HG02973 (cell line): Measurements from ENCODE around the gene APH1B.
"Not testable (repeated sequence)": the region's sequence is repeated elsewhere in the genome, so short reads cannot be mapped to it uniquely, and the experiment has no call there.

Source experiments
- ATAC-seq: cut with Tn5 transposase; IDR thresholded peaks from one replicate; pipeline ENCODE4 v1.9.1; 2021; ENCODE audit warnings: moderate library complexity; ENCODE audit not compliant: unreplicated experiment

APH1B gene

DNA sequence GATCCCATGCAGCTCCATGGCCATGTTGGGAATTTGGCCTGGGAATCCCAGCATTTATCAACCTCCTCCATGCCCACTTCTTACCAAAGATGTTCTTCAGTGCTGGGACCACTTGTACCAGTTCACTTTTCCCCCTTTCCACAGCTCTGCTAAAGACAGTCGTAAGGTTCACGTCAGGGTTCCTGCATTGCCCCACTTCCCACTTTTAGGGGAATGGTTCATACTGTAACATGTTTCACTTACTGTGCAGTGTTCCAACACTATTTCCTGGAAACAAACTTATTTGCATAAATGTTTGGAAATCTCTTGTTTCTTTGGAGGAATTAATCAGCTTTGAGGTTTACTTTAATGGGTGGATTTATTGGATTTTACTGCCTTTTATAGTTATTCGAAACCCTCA lies 17.0 kb downstream of the APH1B start:
- no peak for ATAC-seq

DNA sequence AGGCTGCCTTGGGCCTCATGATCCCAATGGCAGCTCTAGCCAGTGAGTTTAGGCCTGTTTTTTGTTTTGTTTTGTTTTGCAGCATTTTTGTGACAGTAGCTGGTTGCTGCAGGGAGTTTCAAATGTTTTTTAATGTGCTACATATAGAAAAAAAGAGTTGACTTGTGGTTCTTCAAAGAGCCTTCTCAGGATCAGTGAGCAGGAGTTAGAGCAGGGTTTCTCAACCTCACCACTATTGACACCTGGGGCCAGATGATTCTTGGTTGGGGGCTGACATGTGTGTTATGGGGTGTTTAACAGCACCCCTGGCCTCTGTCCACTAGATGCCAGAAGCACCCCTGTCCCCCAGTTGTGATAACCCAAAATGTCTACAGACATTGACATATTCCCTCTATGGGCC lies 17.9 kb downstream of the APH1B start:
- no peak for ATAC-seq

DNA sequence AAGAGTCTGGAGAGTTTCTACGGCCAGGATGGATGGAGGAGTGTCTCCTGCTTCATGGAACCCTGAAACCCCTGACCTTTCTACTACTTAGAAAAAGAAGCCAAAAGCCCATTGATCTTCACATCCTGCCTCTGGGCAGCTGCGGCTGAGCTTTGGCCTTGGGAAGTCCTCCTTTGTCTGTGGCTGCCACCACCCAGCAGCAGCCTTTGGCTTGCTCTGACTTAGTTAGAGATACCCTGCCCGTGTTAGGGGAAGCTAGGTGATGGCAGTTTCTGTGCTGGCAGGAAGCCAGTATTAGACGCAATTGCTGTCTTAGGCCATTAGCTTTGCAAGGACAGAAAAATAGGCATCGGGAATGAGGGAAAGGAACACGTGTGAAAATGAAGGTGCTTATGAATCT lies 18.8 kb downstream of the APH1B start:
- no peak for ATAC-seq

DNA sequence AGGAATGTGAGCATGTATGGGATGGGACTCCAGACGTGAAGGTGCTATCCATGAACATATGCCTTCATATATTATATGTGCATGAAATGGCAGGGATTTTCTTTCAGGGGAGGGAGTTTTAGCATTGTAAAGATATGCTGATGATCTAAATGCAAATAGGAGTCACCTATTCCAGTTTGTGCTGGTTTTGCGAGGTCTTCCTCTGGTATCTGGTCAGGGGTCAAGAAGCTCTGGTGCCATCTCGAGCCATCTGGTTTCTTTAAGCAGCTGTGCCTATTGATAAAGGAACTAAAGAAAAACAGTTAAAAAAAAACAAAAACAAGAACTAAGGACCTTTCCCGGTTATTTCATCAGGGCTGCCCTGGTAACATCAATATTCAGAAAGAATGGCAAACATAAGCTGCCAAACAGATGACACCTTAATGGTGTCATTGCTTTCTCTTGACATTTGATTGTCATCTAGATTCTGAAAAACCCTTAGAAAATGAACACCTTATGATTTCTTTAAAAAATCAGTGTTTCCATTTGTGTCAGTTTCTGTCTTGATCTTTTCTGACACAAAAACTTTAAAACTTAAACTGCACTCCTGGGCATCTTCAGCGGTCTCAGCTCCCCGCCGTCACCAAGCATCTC lies 22.7 kb downstream of the APH1B start:
- ATAC-seq = no peak

DNA sequence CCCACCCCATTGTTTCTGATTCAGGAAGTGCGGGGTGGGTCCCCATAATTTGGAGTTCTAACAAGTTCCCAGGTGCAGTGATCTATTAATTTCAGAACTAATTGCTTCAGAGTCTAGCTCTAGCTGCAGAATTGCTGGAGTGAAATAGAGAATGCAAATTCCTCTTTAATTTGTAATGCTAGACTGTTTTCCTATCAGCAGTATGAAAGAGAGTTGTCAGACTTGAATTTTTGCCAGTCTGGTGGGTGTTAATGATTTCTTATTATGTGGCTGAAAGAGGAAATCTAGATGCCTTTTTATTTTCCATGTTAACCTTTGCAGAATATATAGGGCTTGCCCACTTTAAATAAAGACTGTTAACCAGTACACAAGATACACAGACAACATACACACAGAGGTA lies 23.7 kb downstream of the APH1B start:
- ATAC-seq = no peak

DNA sequence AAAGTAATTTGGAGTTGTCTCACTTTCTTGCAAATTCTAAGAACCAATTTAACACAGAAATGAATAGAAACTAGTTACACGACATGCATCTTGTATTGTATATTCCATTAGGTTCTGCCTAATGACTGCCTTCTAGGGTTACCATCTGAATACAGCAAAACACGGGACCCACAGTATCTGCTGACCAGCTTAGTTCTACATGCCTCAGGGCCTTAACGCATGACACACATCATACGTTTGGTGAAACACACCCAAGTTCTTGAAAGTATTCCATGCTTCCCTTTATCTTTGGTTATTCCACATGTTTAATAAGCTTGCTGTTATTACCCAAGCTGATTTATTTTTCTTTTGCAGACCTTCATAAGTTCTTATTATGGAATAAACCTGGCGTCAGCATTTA lies 27.9 kb downstream of the APH1B start:
- no peak for ATAC-seq

DNA sequence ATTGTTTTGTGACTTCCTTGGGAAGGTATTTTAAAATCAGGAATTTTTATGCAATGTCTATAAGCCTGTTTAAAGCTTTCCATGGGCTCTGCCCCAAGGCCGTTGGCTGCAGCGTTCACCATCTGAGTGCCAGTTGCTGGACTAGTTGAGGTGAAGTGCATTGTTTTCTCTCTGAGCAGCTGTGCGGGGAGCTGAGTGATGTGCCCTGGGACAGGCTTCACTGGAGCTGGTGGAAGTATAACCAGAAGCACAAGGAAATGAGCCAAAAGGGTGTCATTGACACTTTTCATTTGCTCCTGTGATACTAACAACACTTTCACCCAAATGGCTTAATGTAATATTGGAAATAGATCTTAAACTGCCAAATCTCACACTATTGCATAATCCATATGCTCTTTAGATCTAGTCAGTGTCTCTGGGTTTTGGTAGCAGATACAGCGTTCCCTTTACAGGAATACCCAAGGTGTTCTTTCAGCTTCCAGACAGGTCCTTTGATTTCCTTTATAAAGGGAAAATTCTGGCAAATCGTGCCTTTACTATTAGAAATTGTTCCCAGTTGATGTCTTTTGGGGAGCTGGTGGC lies 29.2 kb downstream of the APH1B start:
- no peak for ATAC-seq

DNA sequence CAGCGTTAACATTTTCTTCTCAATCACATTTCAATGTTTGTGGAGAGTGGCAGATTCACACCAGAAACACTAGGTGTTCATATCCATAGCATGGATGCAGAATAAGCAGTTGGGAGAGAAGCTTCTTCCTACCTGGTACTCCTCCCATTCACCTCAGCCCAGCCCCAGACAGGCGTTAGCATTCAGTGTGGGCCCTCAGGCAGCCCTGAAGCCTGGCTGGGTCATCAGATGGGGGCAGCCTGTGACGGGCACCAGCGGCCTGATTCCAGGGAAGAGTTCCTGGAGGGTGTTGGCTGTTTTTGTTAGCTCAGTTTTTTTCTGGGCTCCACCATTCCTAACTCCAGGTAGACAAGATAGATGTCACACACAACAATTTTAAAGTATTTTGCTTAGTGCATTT lies 31.1 kb downstream of the APH1B start:
- no peak for ATAC-seq

DNA sequence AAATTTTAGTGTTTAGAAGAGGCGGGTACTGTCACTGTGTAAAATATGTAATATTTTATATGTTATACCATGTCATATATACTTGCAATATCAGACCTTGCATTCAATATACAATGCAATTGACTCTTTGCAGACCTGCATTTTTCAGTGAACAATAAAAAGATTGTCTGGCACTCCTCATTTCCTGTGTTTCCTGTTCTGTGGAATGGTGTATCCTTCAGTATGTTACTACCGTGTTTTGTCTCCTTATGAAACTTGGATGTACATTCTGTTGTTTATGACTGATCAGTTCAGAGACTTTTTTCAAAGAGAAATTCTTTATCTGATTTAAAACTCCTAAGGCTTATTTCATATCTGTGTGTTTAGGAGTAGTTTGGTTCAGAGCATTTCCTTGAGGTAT lies 31.5 kb downstream of the APH1B start:
- ATAC-seq = no peak

DNA sequence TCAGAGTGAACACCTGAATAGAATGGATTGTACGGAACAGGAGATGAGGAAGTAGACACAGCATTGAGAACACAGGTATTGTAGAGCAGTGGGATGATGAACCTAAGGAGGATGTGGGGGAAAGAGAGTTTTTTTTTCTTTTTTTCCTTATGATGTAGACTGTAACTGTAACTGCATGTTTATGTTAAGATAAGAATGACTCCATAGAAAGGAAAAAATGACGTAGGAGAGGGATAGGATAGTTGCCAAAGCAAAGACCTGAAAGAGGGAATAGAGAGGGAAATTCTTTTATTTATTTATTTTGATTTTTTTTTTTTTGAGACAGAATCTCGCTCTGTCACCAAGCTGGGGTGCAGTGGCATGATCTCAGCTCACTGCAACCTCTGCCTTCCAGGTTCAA lies 33.2 kb downstream of the APH1B start:
- ATAC-seq = no peak

DNA sequence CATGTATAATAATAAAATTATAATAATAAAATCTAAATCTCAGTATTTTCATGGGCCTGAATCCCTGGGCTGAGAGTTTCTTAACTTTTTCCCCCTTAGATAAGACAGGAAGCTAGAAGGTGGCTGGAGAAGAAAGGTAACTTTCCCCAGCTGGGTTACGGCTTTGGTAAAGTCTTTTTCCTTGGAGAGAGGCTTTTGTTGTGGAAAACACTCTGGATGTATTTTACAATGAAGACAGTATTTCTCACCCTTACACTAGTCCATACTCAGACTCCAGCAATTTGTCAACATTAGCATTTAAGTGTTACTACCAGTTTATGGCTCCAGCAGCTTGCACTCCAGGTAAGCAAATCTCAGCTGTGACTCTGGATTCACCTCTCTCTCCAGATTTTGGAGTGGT lies 34.9 kb downstream of the APH1B start:
- no peak for ATAC-seq

DNA sequence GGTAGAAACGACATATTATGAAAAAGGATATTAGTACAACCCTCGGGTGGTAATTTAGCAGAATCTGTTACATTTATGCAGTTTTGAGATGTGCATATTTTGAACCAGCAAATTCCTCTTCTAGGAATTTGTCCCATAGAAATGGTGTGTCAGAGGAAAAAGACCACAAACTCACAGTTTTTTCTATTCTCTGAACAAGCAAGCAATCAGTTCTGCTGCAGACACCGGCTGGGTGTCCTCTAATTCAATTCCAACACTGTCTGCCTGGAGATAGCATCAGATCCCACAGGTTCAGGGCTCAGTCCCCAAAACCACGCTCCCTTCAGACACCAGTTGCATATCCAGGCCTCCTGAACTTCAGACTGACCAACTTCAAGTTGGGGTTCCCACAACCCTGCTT lies 36.4 kb downstream of the APH1B start:
- no peak for ATAC-seq

DNA sequence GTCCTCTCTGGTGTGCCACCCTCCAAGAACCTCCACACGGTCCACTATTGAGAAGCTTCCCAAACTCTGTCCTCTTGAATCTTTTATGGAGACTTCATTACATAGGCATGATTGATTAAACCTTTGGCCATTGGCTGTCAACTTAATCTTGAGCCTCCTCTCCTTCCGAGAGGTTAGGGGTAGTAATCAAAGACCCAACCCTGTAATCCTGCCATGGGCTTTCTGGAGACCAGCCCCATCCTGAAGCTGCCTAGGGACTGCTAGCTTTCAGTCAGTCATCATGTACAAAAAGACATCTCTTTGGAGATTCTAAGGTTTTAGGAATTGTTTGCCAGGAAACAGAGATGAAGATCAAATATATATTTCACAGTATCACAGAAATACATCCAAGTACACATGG lies 37.0 kb downstream of the APH1B start:
- ATAC-seq = no peak

DNA sequence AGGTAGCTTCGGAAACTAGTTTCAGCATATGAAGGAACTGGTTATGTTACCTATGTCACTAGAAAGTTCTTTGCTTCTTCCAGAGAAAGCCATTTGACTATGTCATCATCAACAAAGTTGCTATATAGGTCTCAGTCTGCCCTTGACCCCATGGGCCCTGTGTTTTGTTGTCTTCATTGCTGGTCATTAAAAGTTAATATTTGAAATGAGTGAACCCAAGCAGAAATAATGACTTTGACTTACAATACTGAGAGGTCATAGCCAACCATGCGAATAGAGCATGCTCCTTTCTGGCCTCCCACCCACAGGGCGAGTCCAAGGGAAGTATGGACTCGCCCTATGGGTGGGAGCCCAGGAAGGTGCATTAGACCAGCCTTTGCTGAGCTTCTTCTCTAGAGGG lies 40.9 kb downstream of the APH1B start:
- no peak for ATAC-seq

DNA sequence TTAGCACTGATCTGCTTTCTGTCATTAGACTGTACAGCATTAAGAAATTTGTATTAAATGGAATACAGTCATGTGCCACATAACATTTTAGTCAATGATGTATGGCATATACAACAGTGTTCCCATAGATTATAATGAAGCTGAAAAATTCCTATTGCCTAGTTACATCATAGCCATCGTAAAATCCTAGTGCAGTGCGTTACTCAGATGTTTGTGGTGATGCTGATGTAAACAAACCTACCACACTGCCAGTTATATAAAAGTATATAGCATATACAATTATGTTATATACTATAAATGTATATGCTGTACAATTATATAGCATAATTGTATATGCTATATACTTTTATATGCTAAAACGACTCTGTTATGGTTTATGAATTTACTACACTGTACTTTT lies 41.7 kb downstream of the APH1B start:
- ATAC-seq = no peak

DNA sequence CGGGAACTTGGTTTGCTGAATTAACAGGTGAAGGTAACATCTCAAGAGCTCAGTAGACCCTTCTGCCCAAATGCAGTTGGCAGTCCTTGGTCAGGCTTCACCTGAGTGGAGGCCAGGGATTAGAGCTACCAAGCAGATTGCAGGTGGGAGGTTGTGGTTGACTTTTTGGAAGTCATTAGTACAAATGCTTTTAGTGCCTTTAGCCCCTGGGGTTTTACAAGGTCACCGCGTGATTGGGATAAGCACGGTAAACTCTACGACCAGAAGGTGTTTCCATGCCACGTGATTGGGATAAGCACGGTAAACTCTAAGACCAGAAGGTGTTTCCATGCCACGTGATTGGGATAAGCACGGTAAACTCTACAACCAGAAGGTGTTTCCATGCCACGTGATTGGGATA lies 43.0 kb downstream of the APH1B start:
- ATAC-seq = not testable (repeated sequence)

DNA sequence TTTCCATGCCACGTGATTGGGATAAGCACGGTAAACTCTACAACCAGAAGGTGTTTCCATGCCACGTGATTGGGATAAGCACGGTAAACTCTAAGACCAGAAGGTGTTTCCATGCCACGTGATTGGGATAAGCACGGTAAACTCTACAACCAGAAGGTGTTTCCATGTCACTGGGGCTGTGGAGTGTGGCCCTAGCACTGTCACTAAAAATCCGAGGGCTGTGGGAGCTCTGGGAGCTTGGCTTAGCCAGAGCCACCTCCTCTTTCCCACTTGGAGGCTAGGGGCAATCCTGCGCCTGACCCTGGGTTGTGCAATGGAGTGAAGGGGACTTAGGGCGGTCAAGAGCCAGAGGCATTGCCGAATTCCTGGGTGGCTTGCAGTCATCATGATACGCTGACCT lies 43.6 kb downstream of the APH1B start:
- not testable (repeated sequence) for ATAC-seq

DNA sequence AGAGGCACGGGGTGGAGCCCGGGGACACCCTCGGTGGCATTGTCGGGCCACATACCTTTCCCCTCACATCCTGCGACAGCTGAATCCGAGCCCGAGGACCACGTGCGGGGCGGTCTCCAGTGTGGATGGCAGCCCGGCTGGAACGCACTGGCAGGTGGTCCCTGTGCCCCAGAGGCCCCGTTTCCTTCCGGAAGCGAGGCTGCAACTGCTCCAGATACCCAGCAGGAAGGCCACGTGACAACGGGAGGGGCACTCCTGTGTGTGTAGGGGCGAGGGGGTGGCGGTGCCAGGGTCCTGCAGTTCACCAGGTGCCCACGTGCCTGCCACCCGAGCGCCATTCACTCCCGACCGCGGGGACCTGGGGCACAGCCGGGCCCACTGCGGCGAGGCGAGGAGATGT lies 44.1 kb downstream of the APH1B start:
- ATAC-seq = no peak

DNA sequence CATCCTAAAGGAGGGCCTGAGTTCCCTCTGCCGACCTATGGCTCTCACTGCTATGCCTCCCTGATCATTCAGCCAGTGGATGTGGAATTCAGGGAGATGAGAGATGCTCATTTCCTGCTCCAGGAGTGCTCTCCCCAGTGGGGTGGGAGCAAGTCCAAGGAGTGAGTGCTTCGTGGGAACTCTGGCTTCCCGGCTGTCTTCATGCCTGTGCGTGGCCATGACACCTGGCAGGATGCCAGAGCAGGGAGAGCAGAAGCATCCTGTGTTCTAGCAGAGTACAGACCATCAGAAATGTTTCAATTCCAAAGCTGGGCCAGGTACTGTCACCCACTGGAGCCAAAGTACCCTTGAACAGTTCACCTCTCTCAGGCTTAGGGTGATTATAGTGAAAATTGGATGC lies 45.1 kb downstream of the APH1B start:
- ATAC-seq = no peak

DNA sequence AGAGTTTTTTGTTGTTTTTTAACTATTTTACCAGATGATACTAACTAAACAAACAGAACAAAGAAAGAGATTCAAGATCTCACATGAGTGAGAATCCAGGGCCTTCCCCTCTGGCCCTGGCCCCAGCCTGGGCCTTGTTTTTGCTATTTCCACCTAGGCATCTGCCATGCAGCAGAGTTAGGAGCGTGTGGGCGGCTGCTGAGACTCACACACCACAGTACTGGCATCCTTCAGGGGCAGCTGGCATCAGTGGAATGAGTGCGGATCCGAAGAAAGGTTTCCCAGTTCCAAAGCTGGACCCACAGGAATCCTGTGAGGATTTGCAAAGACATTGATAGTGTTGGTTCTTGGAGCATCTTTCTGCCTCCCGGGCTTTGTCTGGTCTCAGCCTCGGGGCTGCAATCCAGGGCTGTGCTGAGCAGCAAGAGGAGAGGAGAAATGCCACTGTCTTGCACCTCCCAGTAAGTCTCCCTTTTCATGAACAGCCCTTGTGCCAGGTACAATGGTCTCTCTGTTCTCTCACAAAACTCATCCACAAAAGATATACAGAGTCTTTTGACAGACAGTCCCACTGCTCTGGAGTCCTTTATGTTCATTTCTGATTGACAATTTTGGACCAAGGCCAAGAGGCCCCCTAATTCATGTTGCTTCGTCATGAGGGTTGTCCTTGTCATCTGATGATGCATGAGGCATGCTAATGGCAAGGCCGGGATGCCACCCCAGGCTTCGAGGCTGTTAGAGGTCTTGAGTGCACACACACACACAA lies 46.6 kb downstream of the APH1B start:
- no peak for ATAC-seq

DNA sequence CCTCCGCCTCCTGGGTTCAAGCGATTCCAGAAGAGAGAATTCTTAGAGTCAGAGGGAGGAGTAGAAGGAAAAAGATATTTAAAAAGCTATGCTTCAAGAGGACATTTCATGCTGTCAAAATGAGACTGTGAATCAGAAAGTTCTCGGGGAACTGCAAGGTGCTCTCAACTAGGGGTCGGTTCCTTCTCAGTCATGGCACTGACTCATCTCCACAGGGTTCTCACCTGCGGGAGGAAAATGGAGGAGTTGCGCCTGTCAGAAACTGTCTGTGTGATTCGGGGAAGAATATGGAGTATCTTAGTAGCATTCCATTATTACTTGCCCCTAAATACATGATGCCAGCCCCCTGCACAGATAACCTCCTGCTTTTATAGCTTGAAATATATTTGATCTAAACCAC lies 47.4 kb downstream of the APH1B start:
- ATAC-seq = no peak

DNA sequence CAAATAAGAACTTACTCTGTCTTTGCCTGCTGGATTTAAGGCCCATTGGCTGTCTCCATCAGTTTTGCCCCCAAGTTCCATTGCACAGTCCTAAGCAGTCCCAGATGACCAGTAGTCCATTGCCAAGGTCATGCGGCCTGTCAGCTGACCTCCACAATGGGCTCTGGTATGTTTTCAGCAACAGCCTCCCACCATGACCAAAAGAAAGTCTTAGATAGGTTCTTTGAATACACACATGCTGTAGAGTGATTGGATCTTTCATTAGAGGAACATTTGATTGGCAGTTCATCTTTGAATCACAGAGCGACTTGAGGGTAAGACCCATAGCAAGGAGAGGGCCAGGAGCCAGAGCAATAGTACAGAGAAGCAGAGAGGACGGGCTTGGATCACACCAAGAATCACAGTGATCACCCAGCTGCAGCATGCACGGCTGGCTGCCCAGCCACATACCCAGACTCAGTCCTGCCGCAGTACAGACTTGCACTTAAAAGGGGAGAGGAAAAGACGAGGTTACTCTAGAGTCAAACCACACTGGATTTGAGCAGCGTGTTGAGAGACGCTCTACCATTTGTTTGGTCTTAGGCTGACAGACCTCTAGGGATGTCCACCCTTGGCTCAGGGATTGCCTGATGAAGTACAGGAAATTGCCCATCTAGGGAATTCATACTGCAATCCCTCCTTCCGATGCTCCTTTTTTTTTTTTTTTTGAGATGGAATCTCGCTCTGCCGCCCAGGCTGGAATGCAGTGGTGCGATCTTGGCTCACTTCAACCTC lies 50.4 kb downstream of the APH1B start:
- no peak for ATAC-seq
